B cell (primary cell): Measurements from ENCODE around the gene GIMAP2.

Source experiments
- EZH2 ChIP-seq: IDR thresholded peaks from 2 replicates; pipeline ENCODE4 v1.6.1; 2012; ENCODE audit warnings: borderline replicate concordance, low read depth, mild to moderate bottlenecking, moderate library complexity, low read length; ENCODE audit not compliant: insufficient read depth, poor library complexity, severe bottlenecking
- TF ChIP-seq, protein P1 (sequence below): fragments of 200-600 bp; IDR thresholded peaks from one replicate; pipeline ENCODE4 v1.8.0; 2022; ENCODE audit warnings: antibody characterized with exemption, mild to moderate bottlenecking

DNA sequence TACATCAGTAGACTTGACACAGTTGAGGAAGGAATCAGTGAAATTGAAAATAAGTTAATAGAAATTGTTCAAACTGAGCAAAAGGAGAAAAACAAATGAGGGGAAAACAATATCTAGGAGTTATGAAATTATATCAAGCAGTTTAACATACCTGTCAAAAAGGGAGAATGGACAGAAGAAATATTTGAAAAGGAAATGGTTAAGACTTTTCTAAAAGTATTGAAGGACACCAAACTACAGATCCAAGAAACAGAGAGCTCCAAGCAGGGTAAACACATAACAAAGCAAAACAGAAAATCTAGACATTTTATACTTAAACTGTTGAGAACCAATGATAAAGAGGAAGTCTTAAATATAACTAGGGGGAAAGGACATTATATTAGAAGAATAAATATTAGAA, 43.1 kb downstream of the GIMAP2 start:
- TF ChIP-seq, protein P1, sequence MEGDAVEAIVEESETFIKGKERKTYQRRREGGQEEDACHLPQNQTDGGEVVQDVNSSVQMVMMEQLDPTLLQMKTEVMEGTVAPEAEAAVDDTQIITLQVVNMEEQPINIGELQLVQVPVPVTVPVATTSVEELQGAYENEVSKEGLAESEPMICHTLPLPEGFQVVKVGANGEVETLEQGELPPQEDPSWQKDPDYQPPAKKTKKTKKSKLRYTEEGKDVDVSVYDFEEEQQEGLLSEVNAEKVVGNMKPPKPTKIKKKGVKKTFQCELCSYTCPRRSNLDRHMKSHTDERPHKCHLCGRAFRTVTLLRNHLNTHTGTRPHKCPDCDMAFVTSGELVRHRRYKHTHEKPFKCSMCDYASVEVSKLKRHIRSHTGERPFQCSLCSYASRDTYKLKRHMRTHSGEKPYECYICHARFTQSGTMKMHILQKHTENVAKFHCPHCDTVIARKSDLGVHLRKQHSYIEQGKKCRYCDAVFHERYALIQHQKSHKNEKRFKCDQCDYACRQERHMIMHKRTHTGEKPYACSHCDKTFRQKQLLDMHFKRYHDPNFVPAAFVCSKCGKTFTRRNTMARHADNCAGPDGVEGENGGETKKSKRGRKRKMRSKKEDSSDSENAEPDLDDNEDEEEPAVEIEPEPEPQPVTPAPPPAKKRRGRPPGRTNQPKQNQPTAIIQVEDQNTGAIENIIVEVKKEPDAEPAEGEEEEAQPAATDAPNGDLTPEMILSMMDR = no peak
- no peak for TF ChIP-seq EZH2
